ENCODE measurements around the gene COL4A1.

The COL4A1 gene

GRCh38 chr13:110193491-110193890, 113.5 kb downstream of the COL4A1 start:
- no peak for DNase-seq (ENCODE audit: low read depth)

- no peak for DNase-seq (ENCODE audit: low read depth)
Observed at GRCh38 chr13:110192472-110192871, 114.5 kb downstream of the COL4A1 start.

DNA sequence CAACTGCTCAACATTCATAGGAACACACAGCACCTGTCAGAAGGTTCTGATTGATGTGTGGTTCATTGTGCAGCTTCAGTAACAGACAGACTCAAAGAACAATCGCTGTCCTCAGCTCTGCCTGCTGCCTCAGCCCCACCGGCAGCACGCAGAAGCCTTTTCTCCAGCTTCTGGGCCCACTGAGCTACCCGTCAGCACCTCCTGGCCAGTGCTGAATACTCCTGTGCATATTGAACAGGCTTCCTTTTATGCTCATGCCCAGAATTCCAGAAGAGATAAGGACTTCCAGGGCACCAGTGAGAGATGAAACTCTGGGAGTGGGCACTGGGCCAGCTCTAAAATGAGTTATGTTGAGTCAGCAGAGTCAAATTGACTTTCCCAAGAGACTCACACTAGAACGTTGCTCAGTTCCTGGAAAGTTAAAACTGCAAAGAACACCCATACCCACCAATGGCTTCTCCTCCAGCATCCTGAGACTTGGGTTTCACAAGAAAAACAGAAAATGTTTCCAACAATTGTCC, 119.3 kb downstream of the COL4A1 start:
- peak; percentile 5 for DNase-seq (ENCODE audit: low read depth)

DNA sequence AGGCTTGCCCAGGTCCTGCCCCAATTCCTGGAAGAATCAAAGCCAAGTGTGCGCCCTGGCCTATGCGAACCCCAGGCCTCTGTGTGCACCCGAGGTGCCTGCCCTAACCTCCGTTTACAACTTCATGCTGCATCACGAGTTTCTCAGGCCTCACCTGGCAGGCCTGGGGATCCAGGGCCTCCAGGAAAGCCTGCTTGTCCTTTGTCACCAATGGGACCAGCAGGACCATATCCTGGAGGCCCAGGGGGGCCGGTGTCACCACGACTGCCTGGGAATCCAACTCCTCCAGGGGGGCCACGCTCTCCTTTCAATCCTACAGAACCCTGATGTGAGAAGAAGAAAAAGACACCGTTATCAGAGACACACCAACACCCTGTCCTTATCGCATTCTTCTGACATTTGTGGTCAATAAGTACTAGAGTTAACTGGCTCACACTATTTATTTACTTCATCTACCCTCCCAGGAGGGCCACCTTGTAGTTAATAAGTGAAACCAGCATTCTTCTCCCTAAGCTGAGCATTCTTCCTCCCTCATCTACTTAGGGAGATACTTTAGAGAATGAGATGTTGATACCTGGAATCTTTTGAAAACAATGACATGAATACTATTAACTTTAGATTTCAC, 120.6 kb downstream of the COL4A1 start:
- DNase-seq (ENCODE audit: low read depth) = no peak

GRCh38 chr13:110185696-110186095, 121.3 kb downstream of the COL4A1 start:
- DNase-seq (ENCODE audit: low read depth) = no peak

DNA sequence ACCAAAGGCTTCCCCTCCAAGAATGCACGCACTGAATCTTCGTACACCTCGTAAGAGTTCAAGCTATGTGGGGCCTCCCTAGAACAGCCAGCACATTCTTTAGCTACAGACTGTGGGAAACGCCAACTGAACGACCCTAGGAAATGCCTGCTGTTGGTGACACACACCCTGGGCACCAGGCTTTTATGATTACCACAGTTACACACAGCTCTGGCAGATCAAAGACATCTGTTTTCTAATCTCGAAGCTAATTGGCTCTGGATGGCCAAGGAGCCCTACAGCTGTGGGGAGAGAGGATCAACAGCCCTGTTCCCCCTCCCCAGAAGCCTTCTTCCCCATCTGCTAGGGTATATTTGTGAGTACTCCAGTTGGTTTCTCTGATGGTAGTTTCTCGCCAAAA, 123.0 kb downstream of the COL4A1 start:
- no peak for DNase-seq (ENCODE audit: low read depth)

GRCh38 chr13:110182461-110182860, 124.5 kb downstream of the COL4A1 start:
- DNase-seq (ENCODE audit: low read depth) = no peak

GRCh38 chr13:110182003-110182402, 125.0 kb downstream of the COL4A1 start:
- no peak for DNase-seq (ENCODE audit: low read depth)

- no peak for DNase-seq (ENCODE audit: low read depth)
Observed at GRCh38 chr13:110179857-110180147, 127.2 kb downstream of the COL4A1 start.

DNA sequence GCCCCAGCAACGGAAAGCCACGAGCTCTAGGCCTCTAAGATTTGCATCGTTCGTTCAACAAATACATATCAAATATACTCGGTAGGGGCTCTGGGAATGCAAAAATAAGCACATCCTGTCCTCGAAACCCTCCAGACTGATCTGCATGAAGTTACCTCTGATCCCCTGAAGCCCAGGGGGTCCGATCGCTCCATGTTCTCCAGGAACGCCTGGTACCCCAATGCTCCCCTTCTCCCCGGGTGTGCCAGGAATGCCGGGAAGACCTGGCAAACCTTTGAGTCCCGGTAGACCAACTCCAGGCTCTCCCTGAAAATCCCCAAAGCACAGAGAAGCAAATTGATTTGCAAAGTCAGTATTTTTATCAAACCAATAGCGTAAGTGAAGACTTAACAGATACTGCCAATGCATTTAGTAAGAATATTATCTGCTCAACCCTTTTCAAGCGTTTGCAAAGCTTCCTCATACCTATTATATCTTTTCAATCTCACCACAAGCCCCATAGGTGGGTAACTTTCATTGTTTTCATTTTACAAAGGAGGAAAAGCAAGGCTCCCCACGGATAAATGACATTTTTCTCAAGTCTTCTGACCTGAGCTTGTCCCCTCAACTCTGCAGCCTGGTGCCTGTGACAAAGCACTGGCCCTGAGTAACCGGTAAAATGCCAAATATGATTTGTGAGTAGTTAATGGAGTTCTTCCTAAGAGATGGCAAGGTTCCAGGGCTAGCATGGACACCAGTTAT, 127.7 kb downstream of the COL4A1 start:
- no peak for DNase-seq (ENCODE audit: low read depth)

GRCh38 chr13:110177790-110178189, 129.2 kb downstream of the COL4A1 start:
- DNase-seq (ENCODE audit: low read depth) = no peak

- no peak for DNase-seq (ENCODE audit: low read depth)
Observed at GRCh38 chr13:110176431-110176830, 130.5 kb downstream of the COL4A1 start.

DNA sequence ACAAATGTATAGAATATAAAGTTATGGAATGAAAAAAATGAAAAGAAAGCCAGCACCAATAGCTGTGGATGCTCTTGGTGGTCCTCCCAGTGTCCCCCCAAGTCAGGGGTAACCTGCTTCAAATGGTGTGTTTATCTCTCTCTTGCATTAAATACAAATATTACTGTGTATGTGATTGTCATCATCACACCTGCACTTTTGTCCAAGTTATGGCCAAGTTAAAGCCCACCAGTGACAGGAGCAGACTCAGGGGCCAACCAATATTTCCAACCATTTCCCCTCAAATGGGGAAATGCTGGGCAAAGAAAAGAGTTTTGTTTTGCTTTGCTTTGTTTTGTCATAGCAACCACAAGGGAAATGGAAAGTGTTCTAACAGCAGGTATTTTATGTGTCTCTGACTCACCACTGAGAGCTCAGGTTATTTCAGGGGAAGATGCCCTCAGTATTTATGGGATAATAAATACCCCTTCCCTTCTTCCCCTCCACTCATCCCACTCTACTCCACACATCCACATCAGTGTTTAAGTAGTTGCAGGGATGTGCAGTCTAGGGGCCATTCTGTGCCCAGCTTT, 133.6 kb downstream of the COL4A1 start:
- no peak for DNase-seq (ENCODE audit: low read depth)

DNA sequence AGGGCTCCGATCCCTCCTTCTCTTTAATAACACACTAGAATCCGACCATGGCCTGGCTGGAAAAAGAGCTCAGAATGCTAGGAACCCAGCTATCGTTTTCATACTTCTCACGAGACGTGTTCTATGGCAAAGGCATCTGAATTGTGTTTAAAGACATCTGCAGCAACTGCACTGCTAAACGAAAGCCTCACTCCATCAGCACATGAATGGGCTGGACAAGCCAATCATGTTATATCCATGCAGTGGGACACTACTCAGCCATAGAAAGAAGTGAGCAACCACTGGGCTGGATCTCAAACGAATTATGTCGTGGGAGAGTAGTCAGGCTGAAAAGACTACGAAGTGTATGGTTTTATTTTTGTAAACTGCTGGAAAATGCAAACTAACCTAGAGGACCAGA, 136.1 kb downstream of the COL4A1 start:
- no peak for DNase-seq (ENCODE audit: low read depth)

DNA sequence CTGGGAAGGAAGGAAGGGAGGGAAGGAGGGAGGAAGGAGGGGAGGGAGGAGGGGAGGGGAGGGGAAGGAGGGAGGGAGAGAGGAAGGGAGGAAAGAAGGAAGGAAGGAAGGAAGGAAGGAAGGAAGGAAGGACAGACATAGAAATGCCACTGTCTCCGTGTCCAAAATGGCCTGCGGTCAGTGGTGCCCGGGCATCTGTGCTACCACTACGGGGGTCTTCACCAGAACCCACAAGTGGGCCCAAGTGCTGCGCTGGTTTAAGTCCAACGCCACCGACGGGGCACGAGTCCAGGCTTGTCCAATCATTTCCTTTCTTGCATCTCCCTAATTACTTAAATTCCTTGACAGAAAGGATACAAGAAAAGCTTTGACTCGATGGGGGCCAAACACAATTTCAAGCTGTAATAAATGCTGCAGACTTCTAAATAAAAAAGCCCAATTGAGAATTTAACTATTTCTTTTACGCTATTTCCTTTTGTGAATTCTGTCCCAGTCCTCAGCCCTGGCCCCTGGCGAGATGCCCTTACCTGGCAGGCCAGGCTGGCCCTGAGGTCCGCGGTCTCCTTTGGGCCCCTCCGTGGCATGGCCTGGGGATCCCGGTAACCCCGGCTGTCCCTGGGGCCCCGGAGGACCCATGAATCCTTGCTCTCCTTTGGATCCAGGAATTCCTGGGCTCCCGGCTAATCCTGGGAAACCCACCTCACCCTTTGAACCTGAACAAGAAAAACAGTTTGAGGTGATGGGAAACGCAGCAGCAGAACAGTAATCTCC, 136.8 kb downstream of the COL4A1 start:
- DNase-seq (ENCODE audit: low read depth) = no peak

DNA sequence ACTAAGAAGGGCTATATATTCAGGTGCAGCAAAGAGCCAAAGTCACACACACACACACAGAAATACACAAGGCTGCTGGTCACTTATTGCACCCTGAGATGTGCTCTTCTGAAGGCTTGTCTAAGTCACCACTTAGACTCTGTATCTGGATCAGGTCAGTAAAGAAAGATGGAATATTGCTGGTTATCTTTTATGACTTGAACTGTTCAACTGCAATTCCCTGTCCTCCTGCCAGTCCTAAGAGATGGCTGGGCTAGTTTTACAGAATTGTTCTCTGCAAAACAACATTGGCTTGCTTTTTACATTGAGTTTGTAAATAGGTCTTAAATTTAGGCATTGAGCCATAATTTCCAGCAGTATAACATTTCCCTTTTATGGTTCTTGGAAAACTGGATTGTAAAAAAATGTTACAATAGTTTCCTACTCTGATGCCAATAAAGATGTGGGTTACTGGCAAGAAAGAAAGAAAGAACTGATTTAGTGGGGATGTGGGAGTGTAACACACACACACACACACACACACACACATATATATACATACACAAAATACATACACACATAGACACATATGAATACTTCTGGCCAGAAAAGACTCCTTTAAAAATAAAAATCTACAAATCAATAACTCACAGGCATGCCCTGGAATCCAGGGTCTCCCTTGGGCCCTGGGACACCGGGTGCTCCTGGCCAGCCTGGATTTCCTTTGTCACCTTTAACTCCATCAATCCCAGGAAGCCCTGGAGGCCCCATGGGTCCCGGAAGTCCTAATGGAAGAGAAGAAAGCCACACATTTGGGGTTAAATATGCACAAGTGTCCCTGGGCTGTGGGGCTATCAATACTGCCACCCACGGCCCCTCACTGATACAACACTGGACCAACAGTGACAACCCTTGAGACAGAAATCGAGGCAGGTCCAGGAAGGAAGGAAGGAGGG, 137.7 kb downstream of the COL4A1 start:
- DNase-seq (ENCODE audit: low read depth) = no peak

- no peak for DNase-seq (ENCODE audit: low read depth)
Observed at GRCh38 chr13:110166598-110166997, 140.4 kb downstream of the COL4A1 start.

- DNase-seq (ENCODE audit: low read depth) = no peak
Observed at GRCh38 chr13:110164706-110165105, 142.3 kb downstream of the COL4A1 start.

- DNase-seq (ENCODE audit: low read depth) = no peak
Observed at GRCh38 chr13:110162866-110163658, 143.9 kb downstream of the COL4A1 start.

- DNase-seq (ENCODE audit: low read depth) = no peak
Observed at GRCh38 chr13:110162053-110162452, 144.9 kb downstream of the COL4A1 start.
